ENCODE results near the gene SLC25A48.

SLC25A48 gene

GRCh38 chr5:135823881-135824280, 10.6 kb upstream of the SLC25A48 start:
- no peak for DNase-seq (ENCODE audit: low read depth)

GRCh38 chr5:135824541-135825041, 9.9 kb upstream of the SLC25A48 start:
- DNase-seq (ENCODE audit: low read depth): no peak
- H3K4me3 ChIP-seq (ENCODE audit: low read depth, low read length): no peak overlapping the region
- in situ Hi-C loops (cut with HindIII; ENCODE audit: low sequenced_read_pairs): loop anchor here (25.0 kb wide), 2 partner anchors 262 to 362 kb away; partner anchors contain the start of gene TIFAB
- TF ChIP-seq CTCF (IDR thresholded peaks at IDR 0.05; ENCODE audit: low read depth, low read length, missing control alignments): no peak

More at GRCh38 chr5:135823881-135824280, 10.6 kb upstream of the SLC25A48 start:
- H3K4me3 ChIP-seq (ENCODE audit: low read depth, low read length): no peak overlapping the region
- TF ChIP-seq CTCF (IDR thresholded peaks at IDR 0.05; ENCODE audit: low read depth, low read length, missing control alignments): no peak
- in situ Hi-C loops (cut with HindIII; ENCODE audit: low sequenced_read_pairs): no loop called here

GRCh38 chr5:135825373-135826220, 8.9 kb upstream of the SLC25A48 start:
- TF ChIP-seq CTCF (IDR thresholded peaks at IDR 0.05; ENCODE audit: low read depth, low read length, missing control alignments): no peak
- no peak overlapping the region for H3K4me3 ChIP-seq (ENCODE audit: low read depth, low read length)
- in situ Hi-C loops (cut with HindIII; ENCODE audit: low sequenced_read_pairs): loop anchor here (25.0 kb wide), 2 partner anchors 263 to 363 kb away; partner anchors contain the start of gene TIFAB
- no peak for DNase-seq (ENCODE audit: low read depth)

GRCh38 chr5:135826221-135826525, 8.3 kb upstream of the SLC25A48 start:
- H3K4me3 ChIP-seq (ENCODE audit: low read depth, low read length): no peak overlapping the region
- in situ Hi-C loops (cut with HindIII; ENCODE audit: low sequenced_read_pairs): loop anchor here (25.0 kb wide), 2 partner anchors 264 to 364 kb away; partner anchors contain the start of gene TIFAB
- no peak for DNase-seq (ENCODE audit: low read depth)
- no peak for TF ChIP-seq CTCF (IDR thresholded peaks at IDR 0.05; ENCODE audit: low read depth, low read length, missing control alignments)

- no peak overlapping the region for H3K4me3 ChIP-seq (ENCODE audit: low read depth, low read length)
- in situ Hi-C loops (cut with HindIII; ENCODE audit: low sequenced_read_pairs): loop anchor here (25.0 kb wide), 2 partner anchors 265 to 365 kb away; partner anchors contain the start of gene TIFAB
- no peak for TF ChIP-seq CTCF (IDR thresholded peaks at IDR 0.05; ENCODE audit: low read depth, low read length, missing control alignments)
- DNase-seq (ENCODE audit: low read depth): no peak
These were observed 7.3 kb upstream of the SLC25A48 start for GRCh38 chr5:135826994-135827671.

GRCh38 chr5:135827965-135828781, 6.3 kb upstream of the SLC25A48 start:
- TF ChIP-seq CTCF (IDR thresholded peaks at IDR 0.05; ENCODE audit: low read depth, low read length, missing control alignments): no peak
- H3K4me3 ChIP-seq (ENCODE audit: low read depth, low read length): no peak overlapping the region
- DNase-seq (ENCODE audit: low read depth): no peak
- in situ Hi-C loops (cut with HindIII; ENCODE audit: low sequenced_read_pairs): loop anchor here (25.0 kb wide), 2 partner anchors 266 to 366 kb away; partner anchors contain the start of gene TIFAB
